Mesenchymal stem cell (in vitro differentiated cells and primary cell): ENCODE data around the gene SH3BP5L.

Experiments
- DNase-seq: peaks from one replicate; pipeline ENCODE4 v3.0.0-alpha.2; 2013
- H2AFZ ChIP-seq: one replicate; pipeline ENCODE4 v1.6.1; 2013; ENCODE audit warnings: low read depth, mild to moderate bottlenecking, control low read depth, inconsistent platforms, low read length, moderate library complexity
- H2AK5ac ChIP-seq: 2 replicates; pipeline ENCODE4 v1.6.1; 2013; ENCODE audit warnings: low read length, moderate library complexity, mild to moderate bottlenecking, inconsistent platforms; ENCODE audit not compliant: severe bottlenecking
- H2BK120ac ChIP-seq: one replicate; pipeline ENCODE4 v1.6.1; 2013; ENCODE audit warnings: low read depth, mild to moderate bottlenecking, inconsistent platforms, low read length, moderate library complexity
- H2BK12ac ChIP-seq, 2 experiments: one replicate each; pipeline ENCODE4 v1.6.1; 2013; ENCODE audit warnings: inconsistent platforms in 2 of 2, low read length in 2 of 2, mild to moderate bottlenecking in 2 of 2, moderate library complexity in 2 of 2, control low read depth in 1 of 2
- H2BK15ac ChIP-seq: one replicate; pipeline ENCODE4 v1.6.1; 2013; ENCODE audit warnings: mild to moderate bottlenecking, low read depth, inconsistent platforms; ENCODE audit not compliant: poor library complexity, severe bottlenecking
- H2BK5ac ChIP-seq: 2 replicates; pipeline ENCODE4 v1.6.1; 2013; ENCODE audit warnings: low read depth, mild to moderate bottlenecking, low read length, control low read depth, inconsistent platforms; ENCODE audit not compliant: poor library complexity, severe bottlenecking
- H3K14ac ChIP-seq, 2 experiments: one replicate each; pipeline ENCODE4 v1.6.1; 2013; ENCODE audit warnings: inconsistent platforms in 2 of 2, low read length in 2 of 2, control low read depth in 1 of 2, mild to moderate bottlenecking in 1 of 2, moderate library complexity in 1 of 2
- H3K18ac ChIP-seq, 2 experiments: one replicate each; pipeline ENCODE4 v1.6.1; 2013; ENCODE audit warnings: inconsistent platforms in 2 of 2, low read length in 2 of 2, control low read depth in 1 of 2, low read depth in 1 of 2, mild to moderate bottlenecking in 1 of 2
- H3K23ac ChIP-seq, 2 experiments: one replicate each; pipeline ENCODE4 v1.6.1; 2013; ENCODE audit warnings: inconsistent platforms in 2 of 2, low read length in 2 of 2, mild to moderate bottlenecking in 2 of 2, moderate library complexity in 2 of 2, control low read depth in 1 of 2
- H3K27ac ChIP-seq: 2 replicates; pipeline ENCODE4 v1.5.1; 2013; ENCODE audit warnings: mild to moderate bottlenecking, moderate library complexity, low read length, control low read depth, inconsistent platforms; ENCODE audit not compliant: poor library complexity, severe bottlenecking
- H3K27me3 ChIP-seq, 2 experiments: 2 replicates each; pipeline versions ENCODE4 v1.6.1 to v1.7.0; 2013; ENCODE audit warnings: low read length in 2 of 2, mild to moderate bottlenecking in 2 of 2, moderate library complexity in 2 of 2, control low read depth in 1 of 2, inconsistent platforms in 1 of 2; ENCODE audit not compliant: control insufficient read depth in 1 of 2, insufficient read depth in 1 of 2
- H3K36me3 ChIP-seq, 2 experiments: 2 replicates each; pipeline versions ENCODE4 v1.6.1 to v1.7.0; 2013; ENCODE audit warnings: low read length in 2 of 2, control low read depth in 1 of 2, inconsistent platforms in 1 of 2, low read depth in 1 of 2, mild to moderate bottlenecking in 1 of 2; ENCODE audit not compliant: insufficient read depth in 2 of 2, control insufficient read depth in 1 of 2
- H3K4ac ChIP-seq, 2 experiments: one replicate each; pipeline ENCODE4 v1.6.1; 2013; ENCODE audit warnings: inconsistent platforms in 2 of 2, low read length in 2 of 2, mild to moderate bottlenecking in 2 of 2, moderate library complexity in 2 of 2, control low read depth in 1 of 2, low read depth in 1 of 2
- H3K4me1 ChIP-seq: 2 replicates; pipeline ENCODE4 v1.6.1; 2013; ENCODE audit warnings: low read depth, low read length, control low read depth; ENCODE audit not compliant: control insufficient read depth, insufficient read depth
- H3K4me2 ChIP-seq: 2 replicates; pipeline ENCODE4 v1.6.1; 2013; ENCODE audit warnings: low read length, mild to moderate bottlenecking, inconsistent platforms; ENCODE audit not compliant: poor library complexity, severe bottlenecking
- H3K4me3 ChIP-seq, 2 experiments: 2 replicates each; pipeline versions ENCODE4 v1.5.1 to v1.7.0; 2013; ENCODE audit warnings: low read length in 2 of 2, mild to moderate bottlenecking in 2 of 2, control low read depth in 1 of 2, low read depth in 1 of 2; ENCODE audit not compliant: insufficient read depth in 1 of 2
- H3K79me1 ChIP-seq: replicated peaks from 2 replicates; pipeline ENCODE4 v1.6.1; 2013; ENCODE audit warnings: mild to moderate bottlenecking, control low read depth, low read length, inconsistent platforms; ENCODE audit not compliant: poor library complexity, severe bottlenecking
- H3K9ac ChIP-seq: 2 replicates; pipeline ENCODE4 v1.7.0; 2013; ENCODE audit warnings: mild to moderate bottlenecking, low read length, moderate library complexity
- H3K9me3 ChIP-seq: 2 replicates; pipeline ENCODE4 v1.7.0; 2013; ENCODE audit warnings: mild to moderate bottlenecking, low read length; ENCODE audit not compliant: control insufficient read depth
- H4K8ac ChIP-seq: one replicate; pipeline ENCODE4 v1.6.1; 2013; ENCODE audit warnings: inconsistent platforms, mild to moderate bottlenecking, low read length, moderate library complexity
- H4K91ac ChIP-seq: one replicate; pipeline ENCODE4 v1.6.1; 2013; ENCODE audit warnings: mild to moderate bottlenecking, low read length, inconsistent platforms
- WGBS: methylation state at CpG from one replicate; pipeline ENCODE4 v1.1.7; 2013; ENCODE audit warnings: mixed read lengths; 5-methylcytosine and 5-hydroxymethylcytosine counted together

SH3BP5L gene

GRCh38 chr1:248787430-248787829 lies 38.3 kb downstream of the SH3BP5L start:
- H3K79me1 ChIP-seq: no peaks in the 10 kb centered on the region
- no peak for DNase-seq
- no peak overlapping the region for H3K4me3 ChIP-seq
- no peak overlapping the region for H3K9ac ChIP-seq
- 89% methylated on average over 4 of the region's 4 CpGs for WGBS
- no peak overlapping the region for H2BK120ac ChIP-seq
- no peaks in the 10 kb centered on the region for H3K4me1 ChIP-seq
- no peak overlapping the region for H2BK15ac ChIP-seq
- no peak overlapping the region for H2BK5ac ChIP-seq
- H3K14ac ChIP-seq: no peak overlapping the region
- no peaks in the 10 kb centered on the region for H3K36me3 ChIP-seq
- H3K4me2 ChIP-seq: no peak overlapping the region
- H3K27ac ChIP-seq: no peak overlapping the region
- no peak overlapping the region for H4K91ac ChIP-seq
- no peak overlapping the region for H2BK12ac ChIP-seq
- H3K23ac ChIP-seq: no peak overlapping the region
- no peak overlapping the region for H2AFZ ChIP-seq
- no peaks in the 10 kb centered on the region for H3K9me3 ChIP-seq
- no peak overlapping the region for H2AK5ac ChIP-seq
- no peaks in the 10 kb centered on the region for H3K27me3 ChIP-seq
- H3K18ac ChIP-seq: no peak overlapping the region
- H4K8ac ChIP-seq: no peak overlapping the region
- H3K4ac ChIP-seq: no peak overlapping the region

DNA sequence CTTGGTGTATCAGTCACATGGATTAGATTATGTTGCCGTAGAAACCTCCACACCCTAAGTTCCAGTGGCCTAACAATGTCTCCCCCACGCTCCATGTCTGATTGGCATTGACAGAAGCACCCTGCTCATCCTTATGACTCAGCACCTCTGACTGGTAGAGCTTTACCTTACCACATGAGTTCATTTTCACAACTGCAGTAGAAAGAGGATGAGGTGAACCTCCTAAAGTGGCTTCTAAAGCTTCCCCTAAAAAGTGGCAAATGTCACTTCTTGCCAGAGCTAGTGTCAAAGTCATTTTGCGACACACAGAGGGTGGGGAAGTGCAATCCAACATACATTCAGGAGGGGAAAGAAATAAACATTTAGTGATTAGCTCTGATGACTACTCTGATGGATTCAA lies 39.6 kb downstream of the SH3BP5L start:
- 70% methylated on average over 3 of the region's 3 CpGs for WGBS
- H3K27ac ChIP-seq: no peak overlapping the region
- no peak overlapping the region for H2AK5ac ChIP-seq
- H2BK120ac ChIP-seq: no peak overlapping the region
- no peak overlapping the region for H3K4ac ChIP-seq
- H3K14ac ChIP-seq: no peak overlapping the region
- H2BK12ac ChIP-seq: no peak overlapping the region
- H3K18ac ChIP-seq: no peak overlapping the region
- H3K4me3 ChIP-seq: no peak overlapping the region
- no peaks in the 10 kb centered on the region for H3K79me1 ChIP-seq
- H2AFZ ChIP-seq: no peak overlapping the region
- no peaks in the 10 kb centered on the region for H3K4me1 ChIP-seq
- H2BK15ac ChIP-seq: no peak overlapping the region
- no peak overlapping the region for H3K23ac ChIP-seq
- H2BK5ac ChIP-seq: no peak overlapping the region
- no peak overlapping the region for H3K4me2 ChIP-seq
- no peaks in the 10 kb centered on the region for H3K9me3 ChIP-seq
- DNase-seq: no peak
- no peaks in the 10 kb centered on the region for H3K36me3 ChIP-seq
- no peak overlapping the region for H4K8ac ChIP-seq
- H3K9ac ChIP-seq: no peak overlapping the region
- no peak overlapping the region for H4K91ac ChIP-seq
- no peaks in the 10 kb centered on the region for H3K27me3 ChIP-seq

DNA sequence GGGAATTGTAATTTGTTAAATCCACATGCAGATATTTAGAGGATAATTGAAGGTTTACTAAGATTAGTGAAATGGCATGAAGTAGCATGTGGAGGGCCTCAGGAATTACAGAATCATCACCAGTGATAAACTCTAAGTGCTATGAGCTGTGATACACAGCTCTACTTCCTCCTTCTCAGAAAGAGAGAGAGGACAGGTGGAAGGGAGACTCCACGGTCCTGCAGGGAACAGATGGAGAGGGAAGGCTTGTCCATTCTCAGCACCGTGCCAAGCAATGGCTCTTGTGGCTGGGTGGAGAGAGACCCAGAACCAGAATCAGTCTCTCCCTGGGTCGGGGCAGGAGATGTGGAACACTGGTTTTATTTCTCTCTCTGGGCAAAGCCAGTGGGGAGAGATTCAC lies 42.3 kb downstream of the SH3BP5L start:
- no peak overlapping the region for H3K27ac ChIP-seq
- H3K9me3 ChIP-seq: no peaks in the 10 kb centered on the region
- H2BK12ac ChIP-seq: no peak overlapping the region
- no peak overlapping the region for H3K23ac ChIP-seq
- no peak overlapping the region for H2BK15ac ChIP-seq
- H3K4me3 ChIP-seq: no peak overlapping the region
- no peaks in the 10 kb centered on the region for H3K4me1 ChIP-seq
- no peak overlapping the region for H3K4ac ChIP-seq
- H2AK5ac ChIP-seq: no peak overlapping the region
- no peak overlapping the region for H2AFZ ChIP-seq
- H4K8ac ChIP-seq: no peak overlapping the region
- no peak overlapping the region for H3K18ac ChIP-seq
- no peaks in the 10 kb centered on the region for H3K27me3 ChIP-seq
- no peak overlapping the region for H2BK120ac ChIP-seq
- no peaks in the 10 kb centered on the region for H3K36me3 ChIP-seq
- H3K14ac ChIP-seq: no peak overlapping the region
- no peak for DNase-seq
- 53% methylated on average over 3 of the region's 3 CpGs for WGBS
- H3K79me1 ChIP-seq: no peaks in the 10 kb centered on the region
- no peak overlapping the region for H3K9ac ChIP-seq
- no peak overlapping the region for H3K4me2 ChIP-seq
- no peak overlapping the region for H2BK5ac ChIP-seq
- no peak overlapping the region for H4K91ac ChIP-seq

DNA sequence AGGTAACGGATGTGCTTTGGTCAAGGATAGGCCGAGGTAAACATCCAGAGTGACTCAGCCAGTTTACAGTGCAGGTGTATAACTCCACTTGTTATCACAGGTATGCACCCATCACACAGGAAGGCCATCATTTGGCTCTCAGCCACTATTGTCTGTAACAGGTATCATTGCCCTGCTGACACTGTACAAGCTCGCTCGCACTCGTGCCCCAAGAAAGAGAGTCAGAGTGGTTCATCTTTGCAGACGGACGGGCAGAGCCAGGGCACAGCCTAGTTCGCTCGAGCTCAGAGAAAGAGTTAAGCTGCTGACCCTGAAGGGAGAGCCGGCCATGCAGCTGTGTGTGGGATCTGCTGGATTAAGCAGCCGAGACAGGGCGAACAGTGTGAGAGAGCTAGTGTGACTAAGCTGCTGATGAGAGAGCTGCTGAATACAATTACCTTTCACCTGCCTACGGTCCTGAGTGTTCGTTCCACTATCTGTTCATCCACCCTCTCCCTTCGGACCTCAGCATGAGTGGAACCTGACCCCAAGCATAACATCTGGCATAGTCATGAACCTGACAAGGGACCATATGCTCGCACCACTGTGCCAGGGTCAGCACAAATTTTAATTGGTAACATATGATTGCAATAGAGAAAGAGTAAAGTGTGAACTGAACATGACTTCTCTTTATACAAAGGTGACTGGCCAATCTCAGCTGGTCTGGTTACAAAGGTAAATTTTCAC lies 43.1 kb downstream of the SH3BP5L start:
- H3K14ac ChIP-seq: no peak overlapping the region
- no peak overlapping the region for H3K4ac ChIP-seq
- H2BK120ac ChIP-seq: no peak overlapping the region
- H2BK12ac ChIP-seq: no peak overlapping the region
- no peaks in the 10 kb centered on the region for H3K79me1 ChIP-seq
- H3K18ac ChIP-seq: no peak overlapping the region
- H3K36me3 ChIP-seq: no peaks in the 10 kb centered on the region
- 80% methylated on average over 16 of the region's 16 CpGs for WGBS
- no peak for DNase-seq
- H3K4me2 ChIP-seq: no peak overlapping the region
- H2BK15ac ChIP-seq: no peak overlapping the region
- no peak overlapping the region for H3K23ac ChIP-seq
- H4K8ac ChIP-seq: no peak overlapping the region
- no peak overlapping the region for H2BK5ac ChIP-seq
- H4K91ac ChIP-seq: no peak overlapping the region
- no peak overlapping the region for H2AK5ac ChIP-seq
- no peaks in the 10 kb centered on the region for H3K27me3 ChIP-seq
- no peak overlapping the region for H3K9ac ChIP-seq
- H3K9me3 ChIP-seq: no peaks in the 10 kb centered on the region
- no peak overlapping the region for H3K27ac ChIP-seq
- no peaks in the 10 kb centered on the region for H3K4me1 ChIP-seq
- H2AFZ ChIP-seq: no peak overlapping the region
- no peak overlapping the region for H3K4me3 ChIP-seq
